ENCODE measurements around the gene GPC5. TPM values are rescaled to one million over a fixed set of nuclear protein-coding genes. Genes with fewer than 3 reads are reported as not detected.

Gene GPC5
- total and polyA plus RNA-seq, 9 of the 15 experiments (the other 6 are each of a cell fraction or from before 2014, with no cell fraction given) = 0.18 to 0.27 TPM; not detected in 7

GRCh38 chr13:91904005-91904404, 505.6 kb downstream of the GPC5 start:
- Histone ChIP-seq H3K27ac (ENCODE audit: extremely low read depth, low read depth, low read length) (no peak overlapping the region), H3K9ac (ENCODE audit: insufficient read depth in 1 of 2, low read depth in 2 of 2, low read length in 2 of 2) (no peak overlapping the region), H3K4me1 (replicated peaks in 1 of 2; ENCODE audit: control insufficient read depth in 2 of 2, insufficient read depth in 2 of 2, low read length in 2 of 2) (no peaks in the 10 kb centered on the region), H3K9me3 (replicated peaks; ENCODE audit: control insufficient read depth, insufficient read depth, low read depth, low read length) (no peaks in the 10 kb centered on the region), H3K4me3 (no peak overlapping the region), H2AFZ (ENCODE audit: low read depth, low read length) (no peak overlapping the region), H4K20me1 (replicated peaks; ENCODE audit: control insufficient read depth, insufficient read depth, low read length) (no peaks in the 10 kb centered on the region), H3K4me2 (ENCODE audit: insufficient read depth, low read length) (no peak overlapping the region), H3K36me3 (ENCODE audit: control insufficient read depth, insufficient read depth, low read length) (no peaks in the 10 kb centered on the region), H3K9me1 (ENCODE audit: control insufficient read depth, insufficient read depth, low read length) (no peaks in the 10 kb centered on the region), H3K27me3 (ENCODE audit: control insufficient read depth in 2 of 2, insufficient read depth in 2 of 2, low read length in 2 of 2) (no peaks in the 10 kb centered on the region), H3K79me2 (ENCODE audit: control insufficient read depth, insufficient read depth, low read length) (no peaks in the 10 kb centered on the region)
- ATAC-seq (no peak), FAIRE-seq (no peak), DNase-seq (ENCODE audit: extremely low read depth in 1 of 4, low spot score in 3 of 4) (no peak)
- CTCF ChIA-PET (ENCODE audit: low intra/inter-chr PET ratio) = no interaction called here
- intact Hi-C loops (cut with micrococcal nuclease) = no loop called here
- in situ Hi-C loops (cut with MboI) = no loop called here
- no TSS peak for BruUV-seq (replicated peaks)
- 0% methylated on average over 1 of the region's 1 CpG for WGBS (ENCODE audit: insufficient coverage, low coverage, missing lambda C conversion rate)
- POLR2A ChIA-PET = no interaction called here
- TF ChIP-seq COPS2 (conservative IDR thresholded peaks at IDR 0.05) (no peak), MED1 (CRISPR knock-in tag; IDR thresholded peaks at IDR 0.05; ENCODE audit: borderline replicate concordance) (no peak), ZNF212 (CRISPR knock-in tag; IDR thresholded peaks at IDR 0.05) (no peak), ETS1 (conservative IDR thresholded peaks at IDR 0.05; ENCODE audit: control insufficient read depth, low read depth, low read length) (no peak), ARID4B (CRISPR knock-in tag; IDR thresholded peaks at IDR 0.05) (no peak), ATF1 (CRISPR knock-in tag; IDR thresholded peaks at IDR 0.05) (no peak), ATF1 (tag; IDR thresholded peaks at IDR 0.05) (no peak), GTF2F1 (IDR thresholded peaks at IDR 0.05; ENCODE audit: low read depth, low read length) (no peak), ZNF644 (tag; IDR thresholded peaks at IDR 0.05; ENCODE audit: low read depth) (no peak), ZNF143 (CRISPR knock-in tag; IDR thresholded peaks at IDR 0.05) (no peak), WHSC1 (IDR thresholded peaks at IDR 0.05; ENCODE audit: low read length) (no peak), ZNF76 (CRISPR knock-in tag; IDR thresholded peaks at IDR 0.05; ENCODE audit: borderline replicate concordance) (no peak), ZNF655 (CRISPR knock-in tag; IDR thresholded peaks at IDR 0.05) (no peak), ZNF586 (CRISPR knock-in tag; conservative IDR thresholded peaks at IDR 0.05) (no peak), NR2C2 (CRISPR knock-in tag; IDR thresholded peaks at IDR 0.05) (no peak), NR2C2 (tag; IDR thresholded peaks at IDR 0.05) (no peak), CTBP1 (IDR thresholded peaks at IDR 0.05; ENCODE audit: borderline replicate concordance) (no peak), PTRF (tag; IDR thresholded peaks at IDR 0.05) (no peak), STAT5A (IDR thresholded peaks at IDR 0.05; ENCODE audit: borderline replicate concordance, low read length) (no peak), TRIM24 (IDR thresholded peaks at IDR 0.05) (no peak)
